GM19328 (cell line): ENCODE data around the gene SURF1.
"Not testable (repeated sequence)": the region's sequence is repeated elsewhere in the genome, so short reads cannot be mapped to it uniquely, and the experiment has no call there.

Experiments used
- ATAC-seq: cut with Tn5 transposase; IDR thresholded peaks from one replicate; pipeline ENCODE4 v1.9.1; 2021; ENCODE audit warnings: mild to moderate bottlenecking, moderate library complexity; ENCODE audit not compliant: unreplicated experiment

The SURF1 gene

DNA sequence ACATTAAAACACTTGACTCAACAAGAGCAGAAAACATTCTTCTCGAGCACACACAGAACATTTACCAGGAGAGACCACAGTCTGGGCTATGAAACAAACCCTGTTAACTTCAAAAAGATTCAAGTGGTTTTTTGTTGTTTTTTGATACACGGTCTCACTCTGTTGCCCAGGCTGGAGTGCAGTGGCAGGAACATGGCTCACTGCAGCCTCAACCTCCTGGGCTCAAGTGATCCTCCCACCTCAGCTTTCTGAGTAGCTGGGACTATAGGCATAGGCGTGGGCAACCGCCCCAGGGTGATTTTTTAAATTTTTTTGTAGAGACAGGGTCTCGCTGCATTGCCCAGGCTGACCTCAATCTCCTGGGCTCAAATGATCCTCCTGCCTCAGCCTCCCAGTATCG is 29.3 kb downstream of the SURF1 start:
- not testable (repeated sequence) for ATAC-seq

DNA sequence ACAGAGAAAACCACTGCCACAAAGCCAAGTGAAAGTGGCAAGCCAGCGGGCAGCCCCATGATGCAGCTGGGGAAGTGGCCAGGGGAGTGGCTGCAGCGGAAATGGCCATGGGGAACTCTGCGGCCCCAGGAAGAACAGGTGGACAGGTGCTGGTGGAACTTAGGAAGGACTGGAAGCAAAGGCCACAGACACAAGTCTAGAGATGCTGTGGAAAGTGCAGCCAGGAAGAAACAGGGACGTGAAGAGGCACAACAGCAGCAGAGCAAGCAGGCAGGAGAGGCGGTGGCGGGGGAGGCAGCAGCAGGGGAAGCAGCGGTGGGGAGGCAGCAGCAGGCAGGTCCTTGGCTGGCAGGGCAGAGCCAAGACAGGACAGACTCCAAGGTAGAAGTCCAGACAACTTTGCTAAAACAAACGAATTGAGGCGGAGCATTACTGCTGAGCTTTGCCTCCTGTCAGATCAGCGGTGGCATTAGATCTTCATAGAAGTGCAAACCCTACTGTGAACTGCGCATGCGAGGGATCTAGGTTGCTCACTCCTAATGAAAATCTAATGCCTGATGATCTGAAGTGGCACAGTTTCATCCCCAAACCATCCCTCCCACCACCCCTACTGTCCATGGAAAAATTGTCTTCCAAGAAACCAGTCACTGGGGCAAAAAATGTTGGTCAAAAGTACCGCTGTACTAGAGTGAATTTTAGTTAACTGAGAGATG is 32.1 kb downstream of the SURF1 start:
- ATAC-seq: no peak

GRCh38 chr9:133323211-133323610 is 33.1 kb downstream of the SURF1 start:
- ATAC-seq: no peak

GRCh38 chr9:133322701-133323100 is 33.6 kb downstream of the SURF1 start:
- ATAC-seq: no peak

- no peak for ATAC-seq
Observed at GRCh38 chr9:133321411-133321935, 34.8 kb downstream of the SURF1 start.

DNA sequence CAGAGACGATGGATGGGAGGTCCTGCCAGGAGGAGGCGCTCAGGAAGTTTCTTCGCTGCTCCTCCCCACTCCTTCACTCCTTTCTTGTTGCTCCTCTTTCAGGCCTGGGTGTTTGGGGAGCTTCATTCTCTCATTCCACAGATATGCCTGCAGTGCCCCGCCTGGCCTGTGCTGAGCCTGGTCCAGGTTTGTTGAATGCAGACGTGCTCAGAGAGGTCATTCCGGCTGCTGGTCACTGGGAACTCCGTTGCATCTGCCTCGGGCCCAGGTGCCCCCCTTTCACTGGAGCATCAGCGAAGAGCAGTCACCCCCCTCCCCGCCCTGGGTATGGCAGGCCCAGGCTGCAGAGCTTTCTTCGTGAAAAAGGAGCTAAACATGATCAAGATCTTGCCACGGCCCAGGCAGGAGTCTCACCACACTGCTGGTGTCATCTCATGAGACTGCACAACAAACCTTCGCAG is 35.8 kb downstream of the SURF1 start:
- no peak for ATAC-seq

GRCh38 chr9:133317551-133317950 is 38.7 kb downstream of the SURF1 start:
- not testable (repeated sequence) for ATAC-seq

DNA sequence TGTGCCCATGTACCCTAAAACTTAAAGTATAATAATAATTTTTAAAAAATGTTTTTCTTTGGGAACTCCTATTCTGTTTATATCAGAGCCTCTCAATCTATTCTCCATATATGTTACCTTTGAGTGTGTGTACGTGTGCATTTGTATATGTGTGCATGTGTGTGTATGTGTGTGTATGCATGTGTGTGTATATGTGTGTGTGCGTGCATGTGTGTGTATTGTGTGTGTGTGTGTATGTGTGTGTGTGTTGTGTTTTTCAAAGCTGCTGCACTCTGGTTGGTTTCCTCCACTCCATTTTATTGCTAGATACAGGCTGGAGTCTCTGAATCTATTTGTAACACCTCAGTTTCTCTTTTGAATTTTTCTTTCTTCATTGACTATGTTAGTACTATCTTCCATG is 40.3 kb downstream of the SURF1 start:
- no peak for ATAC-seq

DNA sequence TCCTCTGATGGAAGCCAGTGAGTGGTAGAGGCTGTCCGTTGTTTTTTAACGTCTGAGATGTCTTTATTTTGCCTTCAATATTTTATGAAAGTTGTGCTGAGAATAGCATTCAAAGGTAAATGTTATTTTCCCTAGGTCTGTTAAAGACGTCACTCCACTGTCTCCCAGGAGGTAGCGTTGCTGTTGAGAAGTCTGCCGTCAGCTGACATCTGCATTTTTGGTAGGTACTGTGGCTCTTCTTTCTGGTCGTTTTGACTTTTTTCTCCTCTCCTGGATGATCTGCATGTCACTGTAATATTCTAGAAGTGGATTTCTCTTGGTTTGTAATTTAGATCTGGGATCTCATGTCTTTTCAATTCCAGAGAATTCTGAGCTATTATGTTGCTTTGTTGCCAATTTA is 46.7 kb downstream of the SURF1 start:
- ATAC-seq: no peak

DNA sequence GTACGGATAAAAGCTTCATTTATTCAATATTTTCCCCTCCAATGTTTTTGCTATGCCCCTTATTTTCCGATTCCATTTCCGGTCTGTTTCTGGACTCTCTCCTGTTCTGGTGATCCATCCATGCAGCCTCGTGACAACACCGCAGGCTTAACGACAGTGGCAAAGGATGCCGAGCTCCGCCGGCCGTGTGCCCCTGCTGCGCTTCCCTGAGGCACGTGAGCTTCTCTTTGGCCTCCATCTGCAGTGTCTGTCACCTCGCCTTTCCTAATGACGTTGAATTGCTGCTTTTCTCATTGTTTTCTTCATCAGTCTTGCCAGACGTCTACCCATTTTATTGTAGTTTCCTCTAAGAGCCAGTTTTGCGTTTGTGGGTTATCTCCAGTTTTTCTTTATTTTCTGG is 49.0 kb downstream of the SURF1 start:
- no peak for ATAC-seq

DNA sequence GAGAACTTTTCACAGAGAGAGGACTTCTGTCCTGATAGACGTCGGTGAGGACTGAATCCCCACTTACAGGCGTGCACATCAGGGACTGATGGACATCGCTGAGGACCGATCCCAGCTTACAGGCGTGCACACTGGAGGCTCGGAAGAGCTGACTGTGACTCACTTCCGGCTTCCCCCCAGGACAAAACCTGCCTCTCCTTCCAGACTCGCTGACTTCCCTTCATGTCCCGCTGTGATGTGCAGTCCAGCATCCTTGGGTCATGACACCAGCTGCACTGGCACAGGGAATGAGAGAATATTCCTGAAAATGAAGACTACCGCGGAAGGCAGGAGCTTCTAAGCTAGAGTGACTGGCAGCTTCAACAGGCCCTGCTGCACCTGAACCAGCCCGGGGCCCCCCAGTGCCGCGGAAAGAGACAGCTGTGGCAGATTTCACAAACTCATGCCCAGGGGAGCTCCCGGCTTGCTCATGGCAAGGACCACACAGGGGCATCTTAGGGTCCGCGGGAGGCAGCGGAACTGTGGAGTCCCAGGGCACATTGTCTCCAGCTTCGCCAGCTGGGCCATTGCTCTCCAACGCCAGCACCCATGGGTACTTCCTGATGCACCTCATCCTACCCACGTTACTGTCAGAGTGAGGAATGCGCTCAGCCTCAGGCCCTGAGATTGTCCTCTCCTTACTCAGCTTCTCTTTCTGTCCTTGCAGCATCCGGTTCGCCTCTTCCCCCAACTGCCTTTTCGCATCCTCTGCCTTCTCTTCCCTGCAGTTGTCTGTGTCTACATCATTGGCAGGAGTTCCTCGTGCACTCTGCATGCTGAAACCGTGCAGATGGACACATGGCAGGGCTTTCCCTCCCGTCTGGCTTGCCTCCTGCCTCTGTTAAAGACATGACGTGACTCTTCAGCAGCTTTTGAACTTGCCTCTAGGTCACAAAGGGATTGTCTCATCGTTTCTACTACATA is 49.8 kb downstream of the SURF1 start:
- ATAC-seq: no peak

- ATAC-seq: no peak
Observed at GRCh38 chr9:133305731-133306130, 50.6 kb downstream of the SURF1 start.

DNA sequence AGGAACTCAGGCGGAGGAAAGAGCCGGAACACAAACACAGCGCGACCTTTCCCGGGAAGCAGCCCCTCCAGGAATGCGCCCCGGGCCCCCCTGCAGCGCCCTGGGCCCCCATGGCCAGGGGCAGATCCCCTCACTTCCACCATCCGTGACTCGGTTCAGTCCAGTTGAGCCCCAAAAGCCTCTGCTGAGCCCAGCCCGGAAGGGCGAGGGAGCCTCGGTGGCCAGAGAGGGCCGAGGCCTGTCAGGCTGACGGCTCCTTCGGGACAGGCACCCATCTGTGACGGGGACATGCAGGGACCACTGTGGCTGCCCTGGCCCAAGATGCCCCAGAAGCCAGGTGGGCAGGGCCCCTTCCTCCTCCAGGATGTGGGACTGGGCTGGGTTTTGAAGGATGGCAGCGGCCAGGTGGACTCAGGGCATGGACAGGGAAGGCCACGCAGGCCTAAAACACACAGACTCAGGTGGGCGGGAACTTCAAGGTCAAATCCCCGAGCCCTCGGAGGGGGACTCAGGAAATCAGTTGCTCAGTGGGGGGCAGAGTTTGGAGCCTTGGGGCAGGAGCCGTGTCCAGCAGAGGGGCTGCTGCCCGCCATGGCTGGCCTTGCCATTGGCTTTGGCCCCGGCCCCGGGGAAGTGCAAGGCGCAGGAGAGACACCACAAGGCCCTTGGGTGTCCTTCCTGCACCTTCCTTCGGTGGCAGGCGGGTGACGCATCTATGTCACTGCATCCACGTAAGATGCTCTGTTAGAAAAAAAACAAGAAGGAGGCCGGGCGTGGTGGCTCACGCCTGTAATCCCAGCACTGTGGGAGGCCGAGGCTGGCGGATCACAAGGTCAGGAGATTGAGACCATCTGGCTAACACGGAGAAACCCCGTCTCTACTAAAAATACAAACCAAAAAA is 51.6 kb downstream of the SURF1 start:
- no peak for ATAC-seq

- ATAC-seq: no peak
Observed at GRCh38 chr9:133304158-133304470, 52.2 kb downstream of the SURF1 start.

DNA sequence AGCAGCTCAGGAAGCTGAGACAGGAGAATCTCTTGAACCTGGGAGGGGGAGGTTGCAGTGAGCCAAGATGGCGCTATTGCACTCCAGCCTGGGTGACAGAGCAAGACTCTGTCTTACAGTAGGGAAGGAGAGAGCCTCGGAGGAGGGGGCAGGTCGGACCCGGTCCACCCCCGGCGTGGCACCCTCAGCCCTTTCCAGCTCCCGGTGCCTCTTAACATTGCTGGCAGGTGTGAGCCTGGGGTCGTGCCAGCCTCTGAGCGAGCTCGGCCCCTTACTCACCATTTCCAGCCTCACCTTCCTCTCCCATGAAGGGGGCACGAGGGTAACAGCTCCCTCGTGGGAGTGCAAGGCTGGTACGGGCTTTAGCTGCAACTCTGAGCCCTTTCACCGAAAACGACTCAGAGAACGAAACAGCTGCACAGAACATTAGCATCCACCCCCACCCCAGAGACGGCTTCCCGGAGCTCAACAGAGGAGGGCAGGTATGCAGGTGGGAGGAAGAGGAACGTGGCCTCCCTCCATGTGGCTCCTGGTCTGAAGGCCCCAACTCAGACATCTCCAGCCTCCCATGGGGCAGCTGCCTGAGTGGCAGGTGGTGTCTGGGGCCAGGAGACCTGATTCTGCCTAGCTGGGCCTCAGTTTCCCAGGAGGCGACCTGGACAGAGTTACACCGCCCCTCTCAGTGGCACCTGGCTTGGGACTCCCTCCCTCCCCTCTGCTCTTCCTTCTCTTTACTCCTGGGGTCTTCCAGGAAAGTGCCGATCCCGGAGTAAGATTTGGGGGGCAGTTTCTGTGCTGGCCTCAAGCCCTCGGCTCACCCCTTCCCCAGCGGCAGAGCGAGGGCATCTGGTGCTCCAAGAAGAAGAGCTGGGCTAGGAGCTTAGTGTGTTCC is 52.8 kb downstream of the SURF1 start:
- ATAC-seq: no peak
